K562 (cell line): Measurements from ENCODE around the gene EEF1A1. TPM values are rescaled to one million over a fixed set of nuclear protein-coding genes. Genes with fewer than 3 reads are reported as not detected.

Experiments used
- CHD2 ChIP-seq: IDR thresholded peaks from 2 replicates; pipeline ENCODE4 v1.6.1; 2011; ENCODE audit warnings: low read depth, low read length
- CREBBP ChIP-seq: IDR thresholded peaks from one replicate; pipeline ENCODE4 v1.6.1; 2012; ENCODE audit warnings: low read depth, mild to moderate bottlenecking, control low read depth, inconsistent platforms, low read length
- FOXA3 ChIP-seq, 2 experiments: fragments of 450-650 bp in 1 of 2; sonication (generic) in 1 of 2; formaldehyde crosslinking; IDR thresholded peaks in 1 of 2; conservative IDR thresholded peaks in 1 of 2; 2 replicates each; pipeline versions ENCODE4 v1.4.0 to v1.8.0; 2020 to 2022; ENCODE audit warnings: mild to moderate bottlenecking in 2 of 2, missing genetic modification reagents in 1 of 2
- FOXM1 ChIP-seq, 2 experiments: fragments of 450-650 bp in 1 of 2; sonication (generic) in 1 of 2; formaldehyde crosslinking in 1 of 2; IDR thresholded peaks; 2 replicates each; pipeline versions ENCODE4 v1.6.1 to v1.9.0; 2017 to 2022; ENCODE audit warnings: low read depth in 2 of 2, mild to moderate bottlenecking in 2 of 2, missing genetic modification reagents in 1 of 2, moderate library complexity in 1 of 2
- FOXP1 ChIP-seq: sonication (generic); formaldehyde crosslinking; IDR thresholded peaks from 2 replicates; pipeline ENCODE4 v1.8.0; 2022; ENCODE audit warnings: mild to moderate bottlenecking, missing genetic modification reagents
- JUN ChIP-seq, 2 experiments: sonication (generic) in 1 of 2; formaldehyde crosslinking in 1 of 2; IDR thresholded peaks; 2 replicates each; pipeline versions ENCODE4 v1.6.1 to v1.8.0; 2012 to 2022; ENCODE audit warnings: borderline replicate concordance in 2 of 2, mild to moderate bottlenecking in 2 of 2, improper control_type of control experiment in 1 of 2, low read depth in 1 of 2, low read length in 1 of 2, missing genetic modification reagents in 1 of 2
- KLF6 ChIP-seq: fragments of 250-450 bp; sonication (Bioruptor Pico); IDR thresholded peaks from 2 replicates; pipeline ENCODE4 v1.4.0; 2020; ENCODE audit warnings: mild to moderate bottlenecking, moderate library complexity, borderline replicate concordance
- MEF2A ChIP-seq: IDR thresholded peaks from 2 replicates; pipeline ENCODE4 v1.6.1; 2011; ENCODE audit warnings: low read depth, mild to moderate bottlenecking, low read length, moderate library complexity; ENCODE audit not compliant: control insufficient read depth
- PHB2 ChIP-seq: fragments of 450-650 bp; IDR thresholded peaks from 2 replicates; pipeline ENCODE4 v1.6.1; 2017; ENCODE audit warnings: low read depth
- SRF ChIP-seq, 2 experiments: fragments of 250-450, 450-650 bp in 1 of 2; sonication (Bioruptor Pico) in 1 of 2; sonication (generic) in 1 of 2; formaldehyde crosslinking; IDR thresholded peaks; 2 replicates each; pipeline versions ENCODE4 v1.5.0 to v1.5.1; 2020 to 2022; ENCODE audit warnings: mild to moderate bottlenecking in 1 of 2, missing genetic modification reagents in 1 of 2
- TAF1 ChIP-seq: IDR thresholded peaks from 2 replicates; pipeline ENCODE4 v1.6.1; 2011; ENCODE audit warnings: mild to moderate bottlenecking, low read length, moderate library complexity; ENCODE audit not compliant: insufficient read depth, control insufficient read depth, severe bottlenecking; ENCODE audit errors: extremely low read depth
- TAF9B ChIP-seq: fragments of 450-650 bp; IDR thresholded peaks from 2 replicates; pipeline ENCODE4 v1.6.1; 2018; ENCODE audit warnings: mild to moderate bottlenecking; ENCODE audit not compliant: partially characterized antibody
- TEAD1 ChIP-seq, 2 experiments: fragments of 450-650 bp in 1 of 2; sonication (generic) in 1 of 2; formaldehyde crosslinking; IDR thresholded peaks; 2 replicates each; pipeline versions ENCODE4 v1.4.0 to v1.8.0; 2020 to 2022; ENCODE audit warnings: mild to moderate bottlenecking in 2 of 2, missing genetic modification reagents in 1 of 2
- ZNF174 ChIP-seq: fragments of 250-450 bp; sonication (Bioruptor Pico); IDR thresholded peaks from 2 replicates; pipeline ENCODE4 v1.4.0; 2020; ENCODE audit warnings: mild to moderate bottlenecking
- ZNF217 ChIP-seq: sonication (generic); formaldehyde crosslinking; IDR thresholded peaks from 2 replicates; pipeline ENCODE4 v1.8.0; 2022; ENCODE audit warnings: mild to moderate bottlenecking, missing genetic modification reagents
- ZSCAN32 ChIP-seq: fragments of 450-650 bp; formaldehyde crosslinking; IDR thresholded peaks from 2 replicates; pipeline ENCODE4 v1.4.0; 2020; ENCODE audit warnings: mild to moderate bottlenecking, moderate library complexity
- polyA plus RNA-seq, 8 experiments: library from polyadenylated mRNA; depleted of rRNA in 4 of 8; stranded (reverse) in 5 of 8; unstranded in 3 of 8; fragments of >200 nt; fragmentation: Nextera tagmentation in 2 of 8; fragmentation: Illumina TruSeq in 1 of 8; extraction: Ambion mirVana in 2 of 8; extraction: Trizol in 1 of 8; gene quantifications; 2 replicates each; pipeline versions ENCODE4 v1.2.1 to v1.2.3, GENCODE V29; 2011 to 2014; ENCODE audit warnings: inconsistent platforms in 1 of 8, missing spikeins in 1 of 8
- total RNA-seq, 7 experiments: library from RNA; depleted of rRNA in 6 of 7; stranded (reverse); fragments of >200 nt in 6 of 7; fragmentation: Illumina TruSeq in 2 of 7; extraction: Trizol in 2 of 7; gene quantifications; 2 replicates each; pipeline versions ENCODE4 v1.2.1 to v1.2.3, GENCODE V29; 2011 to 2021; ENCODE audit warnings: low replicate concordance in 1 of 7
- TF ChIP-seq, protein P1 (sequence below), 2 experiments: IDR thresholded peaks; 2 replicates each; pipeline ENCODE4 v1.6.1; 2011; ENCODE audit warnings: borderline replicate concordance in 1 of 2, control low read depth in 1 of 2, low read depth in 1 of 2, low read length in 1 of 2, mild to moderate bottlenecking in 1 of 2, mixed read lengths in 1 of 2, moderate library complexity in 1 of 2; ENCODE audit not compliant: insufficient read depth in 1 of 2, insufficient read length in 1 of 2, poor library complexity in 1 of 2, severe bottlenecking in 1 of 2; ENCODE audit errors: extremely low read depth in 1 of 2
- TF ChIP-seq, protein P2 (sequence below): fragments of 450-650 bp; formaldehyde crosslinking; IDR thresholded peaks from 2 replicates; pipeline ENCODE4 v1.4.0; 2022; ENCODE audit warnings: mild to moderate bottlenecking, moderate library complexity
- TF ChIP-seq, protein P3 (sequence below): IDR thresholded peaks from 2 replicates; pipeline ENCODE4 v1.6.1; 2014; ENCODE audit warnings: antibody characterized with exemption
- TF ChIP-seq, protein P4 (sequence below): fragments of 450-650 bp; IDR thresholded peaks from 2 replicates; pipeline ENCODE4 v1.6.1; 2016; ENCODE audit warnings: missing biosample characterization, missing genetic modification characterization

The EEF1A1 gene
- total and polyA plus RNA-seq, 9 of the 15 experiments (the other 6 are each of a cell fraction or from before 2014, with no cell fraction given): 6,453 to 17,323 (median 11,082) TPM

DNA sequence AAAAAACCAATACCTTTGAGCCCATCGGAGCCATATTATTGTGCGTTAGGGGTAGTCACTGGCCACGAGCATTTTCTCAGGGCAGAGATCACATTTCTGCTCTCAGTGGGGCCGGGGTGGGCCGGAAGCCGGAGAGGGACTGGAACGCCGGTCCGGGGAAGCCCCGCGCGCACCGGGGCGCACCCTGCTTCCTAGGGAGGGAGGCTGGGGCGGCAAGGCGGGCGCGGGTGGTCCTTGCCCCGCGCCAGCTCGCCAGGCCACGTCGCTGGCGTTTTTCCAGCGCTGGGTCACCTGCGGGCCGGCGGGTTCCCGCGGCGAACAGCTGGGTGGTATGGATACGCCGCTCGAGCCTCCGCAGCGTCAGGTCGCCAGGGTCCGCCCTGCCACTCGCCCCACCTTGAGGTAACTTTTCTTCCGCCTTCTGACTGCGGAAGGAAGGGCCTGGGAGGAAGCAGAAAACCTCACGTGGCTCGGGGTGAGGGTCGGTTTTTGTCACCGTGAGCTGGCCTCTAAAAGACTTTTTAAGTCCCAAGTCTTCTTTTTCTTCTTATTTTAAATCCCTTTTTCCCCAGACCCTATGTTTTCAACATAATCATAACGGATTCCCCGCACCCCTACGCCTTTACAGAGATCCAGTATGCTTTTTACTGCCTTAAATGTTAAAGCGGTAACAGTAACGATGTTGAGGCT, 2.7 kb upstream of the EEF1A1 start (continued):
- TF ChIP-seq SRF (CRISPR knock-in tag; IDR thresholded peaks at IDR 0.05): peak in 1 of 2 experiments; percentile 73; a peak in 1 of 4 replicates
- TF ChIP-seq, protein P1, sequence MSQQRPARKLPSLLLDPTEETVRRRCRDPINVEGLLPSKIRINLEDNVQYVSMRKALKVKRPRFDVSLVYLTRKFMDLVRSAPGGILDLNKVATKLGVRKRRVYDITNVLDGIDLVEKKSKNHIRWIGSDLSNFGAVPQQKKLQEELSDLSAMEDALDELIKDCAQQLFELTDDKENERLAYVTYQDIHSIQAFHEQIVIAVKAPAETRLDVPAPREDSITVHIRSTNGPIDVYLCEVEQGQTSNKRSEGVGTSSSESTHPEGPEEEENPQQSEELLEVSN (IDR thresholded peaks at IDR 0.05; ENCODE audit: borderline replicate concordance in 1 of 2, extremely low read depth in 1 of 2, insufficient read depth in 1 of 2, insufficient read length in 1 of 2, low read depth in 1 of 2, low read length in 1 of 2, poor library complexity in 1 of 2, severe bottlenecking in 1 of 2): peak; percentile 23 to 76
- TF ChIP-seq FOXM1 (IDR thresholded peaks at IDR 0.05; ENCODE audit: low read depth): no peak
- TF ChIP-seq FOXM1 (CRISPR knock-in tag; IDR thresholded peaks at IDR 0.05; ENCODE audit: low read depth): no peak
- TF ChIP-seq TAF9B: peak; percentile 62
- no peak for TF ChIP-seq ZNF174
- TF ChIP-seq MEF2A: peak; percentile 1; the same call in 1 of the 2 replicates
- TF ChIP-seq FOXA3 (CRISPR knock-in tag; conservative IDR thresholded peaks at IDR 0.05 in 1 of 2, IDR thresholded peaks at IDR 0.05 in 1 of 2): peak in 1 of 2 experiments; percentile 82; a peak in 2 of 4 replicates
- TF ChIP-seq, protein P2, sequence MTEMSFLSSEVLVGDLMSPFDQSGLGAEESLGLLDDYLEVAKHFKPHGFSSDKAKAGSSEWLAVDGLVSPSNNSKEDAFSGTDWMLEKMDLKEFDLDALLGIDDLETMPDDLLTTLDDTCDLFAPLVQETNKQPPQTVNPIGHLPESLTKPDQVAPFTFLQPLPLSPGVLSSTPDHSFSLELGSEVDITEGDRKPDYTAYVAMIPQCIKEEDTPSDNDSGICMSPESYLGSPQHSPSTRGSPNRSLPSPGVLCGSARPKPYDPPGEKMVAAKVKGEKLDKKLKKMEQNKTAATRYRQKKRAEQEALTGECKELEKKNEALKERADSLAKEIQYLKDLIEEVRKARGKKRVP (CRISPR knock-in tag): no peak
- TF ChIP-seq FOXP1 (CRISPR knock-in tag): peak; percentile 87; the same call in 1 of the 2 replicates
- peak; percentile 30; the same call in 1 of the 2 replicates for TF ChIP-seq CHD2
- no peak for TF ChIP-seq ZNF217
- TF ChIP-seq, protein P3, sequence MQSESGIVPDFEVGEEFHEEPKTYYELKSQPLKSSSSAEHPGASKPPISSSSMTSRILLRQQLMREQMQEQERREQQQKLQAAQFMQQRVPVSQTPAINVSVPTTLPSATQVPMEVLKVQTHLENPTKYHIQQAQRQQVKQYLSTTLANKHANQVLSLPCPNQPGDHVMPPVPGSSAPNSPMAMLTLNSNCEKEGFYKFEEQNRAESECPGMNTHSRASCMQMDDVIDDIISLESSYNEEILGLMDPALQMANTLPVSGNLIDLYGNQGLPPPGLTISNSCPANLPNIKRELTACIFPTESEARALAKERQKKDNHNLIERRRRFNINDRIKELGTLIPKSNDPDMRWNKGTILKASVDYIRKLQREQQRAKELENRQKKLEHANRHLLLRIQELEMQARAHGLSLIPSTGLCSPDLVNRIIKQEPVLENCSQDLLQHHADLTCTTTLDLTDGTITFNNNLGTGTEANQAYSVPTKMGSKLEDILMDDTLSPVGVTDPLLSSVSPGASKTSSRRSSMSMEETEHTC: no peak; the same call in 1 of the 2 replicates
- TF ChIP-seq KLF6 (CRISPR knock-in tag): peak; percentile 38; the same call in 1 of the 2 replicates
- TF ChIP-seq TEAD1 (CRISPR knock-in tag; IDR thresholded peaks at IDR 0.05): peak in 1 of 2 experiments; percentile 84; a peak in 1 of 4 replicates
- no peak for TF ChIP-seq ZSCAN32 (CRISPR knock-in tag)
- no peak for TF ChIP-seq PHB2
- TF ChIP-seq, protein P4, sequence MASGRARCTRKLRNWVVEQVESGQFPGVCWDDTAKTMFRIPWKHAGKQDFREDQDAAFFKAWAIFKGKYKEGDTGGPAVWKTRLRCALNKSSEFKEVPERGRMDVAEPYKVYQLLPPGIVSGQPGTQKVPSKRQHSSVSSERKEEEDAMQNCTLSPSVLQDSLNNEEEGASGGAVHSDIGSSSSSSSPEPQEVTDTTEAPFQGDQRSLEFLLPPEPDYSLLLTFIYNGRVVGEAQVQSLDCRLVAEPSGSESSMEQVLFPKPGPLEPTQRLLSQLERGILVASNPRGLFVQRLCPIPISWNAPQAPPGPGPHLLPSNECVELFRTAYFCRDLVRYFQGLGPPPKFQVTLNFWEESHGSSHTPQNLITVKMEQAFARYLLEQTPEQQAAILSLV (tag): no peak
- peak; percentile 77 for TF ChIP-seq TAF1
- TF ChIP-seq CREBBP: no peak
- TF ChIP-seq JUN (IDR thresholded peaks at IDR 0.05; ENCODE audit: borderline replicate concordance, low read depth, low read length): no peak
- TF ChIP-seq JUN (CRISPR knock-in tag; IDR thresholded peaks at IDR 0.05; ENCODE audit: borderline replicate concordance): peak; percentile 67; the same call in 1 of the 2 replicates
